NCI-H1105 treated with DMSO at 0.1 percent for 48 hours (cell line): ENCODE results near the gene REG4.
A peak's percentile ranks its signal among the peaks of the same experiment; 100 is the strongest.

Experiments
- DNase-seq: peaks from one replicate; lab custom pipeline; 2025; lab: John Stamatoyannopoulos, UW

REG4 gene

DNA sequence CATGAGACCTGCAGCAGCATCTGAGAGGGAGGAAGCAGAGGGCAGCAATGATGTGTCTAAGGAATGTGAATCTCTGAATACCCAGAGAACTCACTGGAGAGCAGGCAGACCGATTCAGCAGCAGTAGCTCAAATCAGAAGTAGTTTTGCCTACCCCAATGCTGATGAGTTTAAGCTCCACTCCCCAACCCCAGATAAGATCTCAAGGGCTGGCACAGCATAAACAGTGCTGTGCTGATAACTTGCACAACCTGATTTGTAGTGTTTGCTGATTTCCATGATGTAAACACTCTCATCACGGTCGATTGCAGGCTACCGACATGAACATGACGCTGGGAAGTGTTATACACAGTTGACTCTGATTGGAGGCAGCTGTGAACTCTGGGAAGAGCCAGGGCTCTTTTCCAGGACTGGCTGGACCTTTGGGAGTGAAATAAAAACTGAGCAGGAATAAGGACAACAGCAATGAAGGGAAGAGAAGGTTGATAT is 31.3 kb downstream of the REG4 start:
- peak; percentile 87 for DNase-seq

DNA sequence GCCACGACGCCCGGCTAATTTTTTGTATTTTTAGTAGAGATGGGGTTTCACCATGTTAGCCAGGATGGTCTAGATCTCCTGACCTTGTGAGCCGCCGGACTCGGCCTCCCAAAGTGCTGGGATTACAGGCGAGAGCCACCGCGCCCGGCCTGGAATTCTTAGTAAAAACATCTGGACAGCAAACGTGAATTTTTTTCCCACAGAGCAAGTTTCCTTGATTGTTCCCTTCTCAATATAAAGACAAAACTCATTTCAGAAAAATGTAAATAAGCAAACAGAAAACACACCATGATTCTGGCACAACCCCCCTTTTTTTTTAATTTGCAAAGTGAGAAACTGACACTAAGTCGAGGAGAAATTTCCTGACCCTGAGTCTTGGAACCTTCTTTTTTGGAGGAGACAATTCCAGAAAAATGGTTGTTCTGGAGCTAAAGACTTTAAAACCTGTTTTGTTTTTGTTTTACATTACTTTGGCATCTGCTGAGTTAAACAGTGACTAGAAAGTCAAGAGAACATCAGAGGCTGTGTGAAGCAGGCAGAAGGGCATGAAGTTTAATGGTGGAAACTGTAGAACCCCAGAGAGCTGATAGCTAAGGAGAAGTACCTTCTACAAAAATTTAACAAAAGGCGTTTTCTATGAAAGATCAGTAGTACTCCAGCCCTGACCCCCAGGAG is 32.2 kb downstream of the REG4 start:
- no peak for DNase-seq

DNA sequence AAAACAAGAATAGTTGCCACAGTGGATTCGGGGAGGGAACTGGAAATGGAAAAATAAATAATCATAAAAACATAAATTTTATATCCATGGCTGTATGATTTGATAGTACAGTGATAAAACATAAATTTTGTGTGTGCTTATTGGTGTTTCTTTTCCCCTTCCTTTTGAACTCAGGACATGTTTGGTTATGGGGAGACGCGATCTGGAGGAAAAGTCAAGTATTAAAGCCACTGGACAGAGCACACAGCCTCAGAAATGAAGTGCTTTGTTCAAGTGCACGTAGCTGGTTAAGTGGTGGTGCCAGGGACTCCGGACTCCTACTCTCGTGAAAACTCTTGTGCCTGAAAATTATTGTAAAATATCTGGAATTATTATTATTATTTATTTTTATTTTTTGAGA is 32.9 kb downstream of the REG4 start:
- no peak for DNase-seq

DNA sequence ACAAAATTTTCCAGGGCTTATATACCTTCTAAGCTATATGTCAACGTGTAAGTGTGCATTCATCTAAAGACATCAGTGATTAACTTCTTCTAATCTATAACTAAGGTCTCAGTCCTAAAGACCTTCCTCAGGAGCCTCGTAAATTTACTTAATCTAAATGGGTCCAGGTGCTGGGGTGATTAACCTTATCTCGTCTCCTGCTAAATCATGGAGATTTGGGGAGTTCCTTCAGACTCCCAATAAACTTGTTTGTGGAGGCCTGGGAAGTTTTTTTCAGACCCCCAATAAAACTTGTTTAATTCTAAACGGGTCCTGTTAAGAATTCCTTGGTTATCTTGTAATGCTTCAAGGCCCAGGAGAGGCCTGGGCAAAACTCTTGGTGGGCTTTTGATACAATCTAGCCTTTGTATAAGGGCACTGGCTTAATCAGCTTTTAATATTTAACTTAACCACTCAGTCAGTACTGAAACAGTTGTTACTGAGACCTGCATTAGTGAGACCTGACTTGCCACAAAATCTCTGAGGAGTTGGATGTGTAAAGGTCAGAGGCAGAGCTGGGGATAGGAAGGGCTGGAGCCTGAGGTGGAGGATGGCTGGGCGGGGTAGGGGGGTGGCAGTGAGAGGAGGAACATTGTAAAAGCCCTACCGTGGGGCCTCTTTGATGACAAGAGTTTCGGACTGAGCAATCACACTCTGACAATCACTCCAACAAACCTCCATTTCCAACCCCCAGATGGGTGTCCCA is 36.3 kb downstream of the REG4 start:
- no peak for DNase-seq

DNA sequence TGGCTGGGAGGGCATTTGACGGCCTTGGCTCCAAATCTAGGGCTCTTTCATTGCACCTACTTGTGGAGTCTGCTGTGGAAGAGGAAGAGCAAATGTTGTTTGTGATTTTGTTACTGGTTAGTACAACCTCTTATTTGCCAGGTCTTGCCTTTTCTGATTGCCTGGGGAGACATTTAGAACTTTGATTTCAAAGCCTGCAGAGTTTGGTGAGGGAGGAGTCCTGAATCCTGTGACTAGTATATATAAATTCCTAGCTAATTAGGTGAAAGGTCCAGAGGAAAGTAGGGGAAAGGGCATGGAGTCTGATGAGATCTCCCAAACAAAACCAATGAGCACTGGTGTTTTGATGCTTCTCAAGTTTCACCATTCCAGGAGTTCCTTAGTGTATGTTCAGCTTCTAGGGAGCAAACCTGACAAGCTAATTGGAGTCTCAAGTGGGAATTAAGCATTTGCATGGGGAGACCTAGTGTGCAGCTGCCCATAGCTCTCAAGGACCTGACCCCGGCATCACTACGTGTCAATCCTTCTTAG is 37.5 kb downstream of the REG4 start:
- DNase-seq = peak; percentile 90

DNA sequence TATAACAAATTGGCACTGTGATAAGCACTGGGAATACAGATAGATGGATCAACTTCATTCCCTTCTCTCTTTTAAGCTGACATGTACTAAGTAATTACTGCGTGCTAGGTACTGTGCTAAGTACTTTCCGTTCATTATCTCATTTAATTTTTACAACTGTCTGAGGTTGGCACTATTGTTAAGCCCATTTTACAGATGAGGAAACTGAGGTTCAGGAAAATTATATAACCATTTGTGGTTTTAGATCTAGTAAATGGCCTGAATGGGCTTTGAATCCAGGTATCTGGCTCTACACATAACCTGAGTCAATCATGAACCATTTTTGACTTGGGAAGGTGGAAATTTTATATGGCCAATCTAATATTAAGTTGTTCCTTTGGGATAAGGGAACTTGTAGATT is 39.0 kb downstream of the REG4 start:
- no peak for DNase-seq

DNA sequence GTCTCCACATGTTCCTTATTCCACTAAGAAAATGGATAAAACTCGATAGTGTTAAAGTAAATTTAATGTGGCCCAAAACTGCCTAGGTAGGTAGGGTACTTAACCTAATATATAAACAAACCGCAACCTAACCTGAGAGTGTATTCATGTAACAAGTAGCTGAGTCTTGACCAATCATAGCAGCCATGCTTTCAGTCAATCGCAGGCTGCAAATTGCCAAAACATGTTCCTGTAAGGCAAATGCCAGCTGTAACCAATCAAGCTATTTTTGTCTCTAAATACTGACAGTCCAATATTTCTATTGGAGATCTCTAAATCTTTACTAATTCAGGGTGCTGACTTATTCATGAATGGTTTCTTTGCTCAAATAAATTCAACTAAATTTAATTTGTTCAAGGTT is 39.5 kb downstream of the REG4 start:
- no peak for DNase-seq

DNA sequence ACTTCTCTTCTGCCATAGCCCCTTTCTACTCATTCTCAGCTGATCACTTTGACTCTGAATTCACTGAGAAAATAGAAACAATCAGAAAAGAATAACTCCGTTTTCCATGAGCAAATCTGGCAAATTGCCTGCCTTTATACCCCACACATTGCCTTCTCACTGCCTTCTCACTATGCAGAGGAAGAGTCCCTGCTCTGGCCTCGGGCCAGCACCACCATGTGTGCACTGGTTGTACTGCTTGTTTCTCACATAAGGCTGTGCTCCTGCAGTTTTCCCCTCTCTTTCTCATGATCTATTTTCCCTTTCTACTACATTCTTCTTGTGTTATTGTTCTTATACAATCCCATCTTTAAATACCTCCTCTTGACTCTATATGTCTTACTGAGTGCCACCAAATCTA is 40.2 kb downstream of the REG4 start:
- peak; percentile 50 for DNase-seq

DNA sequence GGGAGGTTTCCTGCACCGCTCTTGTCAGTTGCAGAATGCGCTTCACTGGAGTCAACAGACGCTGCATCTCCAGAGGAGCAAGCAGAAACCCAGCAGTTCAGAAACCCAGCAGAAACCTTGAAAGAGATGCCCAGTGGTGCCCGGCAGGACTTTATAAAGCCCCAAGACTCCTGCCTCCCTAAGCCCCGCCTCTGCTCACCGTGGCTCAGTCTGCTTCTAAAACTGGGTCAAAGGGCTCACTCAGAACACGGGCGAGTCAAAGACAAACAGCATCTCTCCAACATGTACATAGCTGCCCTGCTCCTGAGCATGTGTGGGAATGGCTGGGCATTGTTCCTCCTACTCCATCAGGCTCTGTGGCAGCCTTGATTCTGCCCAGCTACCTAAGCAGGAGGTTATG is 42.5 kb downstream of the REG4 start, which contains the start of gene HMGCS2:
Gene HMGCS2 (minus strand): TSS at position 128 of the 400 bp plus-strand sequence. CDS start 61 bp downstream, at position 67.
- no peak for DNase-seq

DNA sequence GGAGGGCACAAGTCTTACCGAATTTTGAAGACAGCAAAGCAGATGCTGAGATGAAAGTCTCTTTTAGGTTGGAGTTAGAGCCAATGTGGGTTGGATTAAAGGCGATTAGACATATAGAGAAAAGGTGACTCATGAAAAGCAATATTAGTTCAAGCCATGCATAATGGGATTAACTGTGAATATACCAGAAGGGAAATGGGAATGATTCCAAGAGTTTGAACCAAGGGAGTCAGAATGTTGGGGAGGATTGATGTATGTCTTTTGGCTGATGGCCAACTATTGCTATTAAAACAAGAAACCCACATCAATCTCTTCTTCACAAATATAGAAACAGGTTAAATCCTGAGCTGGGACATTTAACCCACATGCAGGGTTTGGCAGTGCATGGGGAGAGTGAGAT is 43.8 kb downstream of the REG4 start:
- DNase-seq = peak; percentile 14

DNA sequence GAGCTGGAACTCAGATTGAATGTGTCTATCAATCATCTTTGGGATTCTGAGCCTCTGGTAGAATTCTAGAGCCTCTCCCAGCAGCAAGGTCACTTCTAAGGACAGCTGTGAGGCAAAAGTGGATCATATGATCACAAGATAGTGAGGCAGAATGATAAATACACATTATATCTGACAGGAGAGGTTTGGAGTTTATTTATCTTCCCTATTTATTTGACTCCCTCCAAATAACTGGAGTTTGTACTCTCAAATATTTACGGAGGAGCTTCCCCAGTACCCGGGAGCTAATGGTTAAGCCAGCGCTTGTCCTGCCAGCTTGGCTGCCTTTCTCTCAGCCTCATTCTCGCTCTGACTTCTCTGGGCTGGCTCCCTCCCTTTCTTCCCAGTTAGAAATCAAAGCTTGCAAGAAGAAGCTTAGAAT is 44.9 kb downstream of the REG4 start:
- DNase-seq = no peak

DNA sequence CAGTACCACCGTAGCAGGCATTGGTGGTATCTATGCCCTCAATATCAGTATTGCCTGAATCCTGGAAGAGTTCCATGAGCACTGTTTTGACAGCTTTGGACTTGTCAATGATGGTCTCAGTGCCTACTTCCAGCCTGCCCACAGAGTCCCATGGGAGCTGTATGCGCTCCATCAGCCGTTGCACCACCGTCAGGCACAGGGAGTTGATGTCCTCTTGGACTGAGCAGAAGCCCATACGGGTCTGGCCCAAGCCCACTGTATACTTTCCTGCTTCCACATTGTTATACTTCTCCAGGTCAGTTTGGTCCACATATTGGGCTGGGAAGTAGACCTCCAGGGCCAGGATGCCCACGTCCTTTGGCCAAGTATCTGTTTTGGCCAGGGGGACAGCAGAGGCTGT is 47.0 kb downstream of the REG4 start:
- no peak for DNase-seq

DNA sequence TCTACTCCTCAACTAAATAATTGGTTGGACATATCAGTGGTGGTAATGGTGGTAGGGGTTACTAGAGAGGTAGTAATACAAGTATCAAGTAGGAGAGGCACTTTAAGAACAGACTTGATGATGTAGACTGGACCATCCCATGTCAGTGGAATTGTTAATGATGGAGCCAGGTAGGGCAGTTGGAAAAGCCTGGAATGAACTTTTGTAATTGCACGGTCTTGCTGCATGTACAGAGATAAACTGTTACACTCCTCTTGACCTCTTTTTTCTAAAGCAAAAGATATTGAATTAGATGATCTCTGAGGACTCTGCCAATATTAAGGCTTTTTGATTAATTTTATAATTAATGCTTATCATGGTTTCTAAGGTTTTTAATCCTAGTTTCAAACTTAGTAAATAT is 48.3 kb downstream of the REG4 start:
- DNase-seq = no peak

DNA sequence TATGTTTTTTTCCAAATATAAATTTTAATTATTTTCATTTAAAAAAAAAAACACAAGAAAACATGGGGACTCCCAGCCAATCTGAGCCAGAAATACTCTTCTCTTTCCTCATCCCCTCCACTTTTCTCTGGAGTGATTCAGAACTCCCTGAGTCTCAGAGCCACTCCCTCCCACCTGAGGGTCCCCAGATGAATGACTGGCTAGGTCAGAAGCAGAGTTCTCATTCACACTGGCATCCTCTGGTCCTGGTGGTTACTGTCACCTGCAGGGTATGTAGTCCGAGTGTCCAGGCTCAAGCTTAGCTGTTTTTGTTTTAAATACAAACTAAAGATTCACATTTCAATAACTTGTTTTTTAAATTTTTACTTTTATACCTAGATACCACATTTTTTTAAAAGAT is 48.9 kb downstream of the REG4 start:
- no peak for DNase-seq

DNA sequence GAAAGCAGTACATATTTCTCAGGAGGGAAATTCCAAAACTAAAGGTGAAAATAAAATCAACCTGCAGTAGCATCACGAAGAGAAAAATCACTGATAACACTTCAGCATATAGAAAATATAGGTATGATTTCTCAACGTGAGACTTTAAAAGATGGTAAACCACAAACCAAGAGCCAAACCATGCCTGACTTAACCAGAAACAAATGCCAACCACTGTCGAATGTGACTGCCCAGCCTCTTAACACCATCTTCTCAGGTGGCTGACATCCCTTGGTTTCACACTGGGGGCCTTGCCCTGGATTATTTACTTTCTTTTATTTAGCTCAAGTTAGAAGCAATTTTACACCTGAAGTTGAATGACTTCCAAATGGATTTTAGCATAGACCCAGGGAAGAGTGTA is 52.7 kb downstream of the REG4 start:
- no peak for DNase-seq

DNA sequence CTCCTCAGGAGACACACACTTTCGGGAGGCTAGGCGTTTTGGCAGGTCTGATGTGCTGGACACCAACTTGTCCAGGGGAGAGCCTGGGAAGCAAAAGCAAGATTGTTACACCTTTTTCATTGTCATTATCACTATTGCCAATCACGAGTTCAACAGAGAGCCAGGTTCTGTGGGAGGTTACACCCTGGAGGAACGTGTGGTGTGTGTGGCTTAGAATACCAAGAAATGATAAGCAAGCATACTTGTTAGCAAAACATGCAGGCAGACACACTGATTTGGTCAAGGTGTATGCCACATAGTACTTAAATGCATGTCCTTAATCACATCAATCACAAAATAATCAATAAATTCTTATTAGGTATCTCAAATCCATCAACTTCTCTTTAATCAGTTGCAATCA is 58.7 kb downstream of the REG4 start:
- DNase-seq = no peak

DNA sequence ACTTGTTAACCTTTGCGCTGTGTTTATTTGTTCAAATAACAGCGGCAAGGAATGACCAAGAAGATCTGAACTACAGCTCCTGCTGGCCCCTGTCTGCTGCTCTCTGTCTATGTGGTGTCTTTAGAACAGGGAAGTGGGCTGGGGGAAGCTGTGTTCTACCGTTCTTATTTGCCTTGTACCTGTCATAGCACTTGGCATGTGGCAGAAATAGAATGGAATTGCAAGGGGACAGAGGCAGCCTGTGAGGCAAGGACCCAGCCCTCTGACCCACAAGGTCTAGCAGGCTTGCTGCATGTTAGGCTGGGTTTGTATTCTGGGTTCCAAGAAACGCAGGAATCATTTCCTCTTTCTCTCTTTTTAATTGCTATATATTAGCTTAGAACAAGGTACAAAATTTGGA is 63.2 kb downstream of the REG4 start:
- no peak for DNase-seq

DNA sequence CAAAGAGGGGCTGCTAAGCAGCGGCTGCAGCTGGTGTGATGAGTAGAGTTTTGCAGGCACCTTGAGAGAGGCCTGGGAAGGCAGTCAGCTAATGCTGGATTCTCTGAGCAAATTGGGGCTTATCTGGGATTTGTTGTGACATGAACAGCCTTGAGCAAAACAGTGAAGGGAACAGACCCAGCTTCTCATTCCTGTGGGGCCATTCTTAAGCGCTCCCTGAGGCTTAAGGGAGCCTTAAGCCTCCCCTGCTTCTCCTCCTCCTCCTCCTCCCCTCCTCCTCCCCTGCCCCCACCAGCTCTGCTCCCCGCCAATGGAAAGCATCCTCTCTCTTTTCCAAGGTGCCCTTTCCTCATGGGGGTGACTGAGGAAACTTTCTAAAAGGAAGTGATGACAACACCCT is 63.8 kb downstream of the REG4 start:
- no peak for DNase-seq

DNA sequence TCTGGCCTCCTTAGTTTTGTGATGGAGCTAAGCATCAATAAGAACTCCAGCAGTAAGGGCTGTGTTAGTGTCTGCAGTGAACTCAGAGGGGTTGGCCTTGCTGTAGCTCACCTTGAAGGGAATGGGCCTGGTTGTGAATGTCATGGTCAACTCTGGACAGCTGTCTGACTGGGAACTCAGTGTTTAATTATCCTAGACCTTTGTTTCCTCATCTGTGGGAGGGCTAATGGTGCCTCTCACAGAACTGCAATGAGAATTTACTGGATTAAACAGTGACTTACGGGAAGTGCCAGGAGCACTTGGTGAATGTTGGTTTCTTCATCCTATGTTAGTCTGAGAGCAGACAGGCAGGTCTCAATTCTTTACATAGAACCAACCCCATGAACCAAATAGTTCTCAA is 66.2 kb downstream of the REG4 start:
- DNase-seq = no peak

DNA sequence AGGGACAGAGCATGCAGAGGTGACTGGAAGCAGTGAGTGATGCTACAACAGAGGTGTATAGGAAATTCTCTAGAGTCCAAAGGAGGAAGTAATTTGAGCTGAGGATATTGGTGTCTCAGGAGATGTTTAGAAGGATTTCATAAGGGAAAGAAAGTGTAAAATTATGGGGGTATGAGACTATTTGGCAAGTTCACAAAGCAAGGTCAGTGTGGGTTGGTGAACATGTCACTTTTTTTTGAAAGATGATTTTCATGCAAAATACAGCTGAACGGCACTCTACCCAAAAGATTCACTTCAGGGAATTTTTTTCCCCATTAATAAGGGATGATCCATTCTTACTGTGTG is 66.7 kb downstream of the REG4 start:
- no peak for DNase-seq
